Activated gamma-delta T cell treated with anti-CD3 and anti-CD28 coated beads, Interleukin-2, amount 50 U/mL, for 16 hours (primary cell): ENCODE results near the gene PACRG.

Source experiments
- DNase-seq: peaks from one replicate; pipeline ENCODE4 v3.0.0-alpha.2; 2020; ENCODE audit warnings: low read depth

Gene PACRG

GRCh38 chr6:163335056-163335455 lies 607.3 kb downstream of the PACRG start:
- DNase-seq: no peak

GRCh38 chr6:163335671-163336545 lies 608.1 kb downstream of the PACRG start:
- no peak for DNase-seq

- no peak for DNase-seq
Measured at GRCh38 chr6:163336961-163337360, 609.2 kb downstream of the PACRG start.

GRCh38 chr6:163337958-163338357 lies 610.2 kb downstream of the PACRG start:
- DNase-seq: no peak

GRCh38 chr6:163338671-163339405 lies 611.1 kb downstream of the PACRG start:
- no peak for DNase-seq

- DNase-seq: no peak
Measured at GRCh38 chr6:163339466-163339865, 611.7 kb downstream of the PACRG start.

GRCh38 chr6:163340201-163340887 lies 612.6 kb downstream of the PACRG start:
- no peak for DNase-seq

- DNase-seq: no peak
Measured at GRCh38 chr6:163341224-163342061, 613.7 kb downstream of the PACRG start.

- no peak for DNase-seq
Measured at GRCh38 chr6:163342571-163343539, 615.1 kb downstream of the PACRG start.

GRCh38 chr6:163343609-163344008 lies 615.8 kb downstream of the PACRG start:
- no peak for DNase-seq

GRCh38 chr6:163344411-163344810 lies 616.6 kb downstream of the PACRG start:
- DNase-seq: no peak

GRCh38 chr6:163345931-163346330 lies 618.2 kb downstream of the PACRG start:
- no peak for DNase-seq

- DNase-seq: no peak
Measured at GRCh38 chr6:163346497-163346961, 618.8 kb downstream of the PACRG start.

- no peak for DNase-seq
Measured at GRCh38 chr6:163347021-163347446, 619.3 kb downstream of the PACRG start.

- DNase-seq: no peak
Measured at GRCh38 chr6:163348789-163349680, 621.3 kb downstream of the PACRG start.

GRCh38 chr6:163349696-163350095 lies 621.9 kb downstream of the PACRG start:
- no peak for DNase-seq

- no peak for DNase-seq
Measured at GRCh38 chr6:163351013-163351412, 623.2 kb downstream of the PACRG start.

GRCh38 chr6:163352011-163352685 lies 624.4 kb downstream of the PACRG start:
- DNase-seq: no peak

- no peak for DNase-seq
Measured at GRCh38 chr6:163352966-163353365, 625.2 kb downstream of the PACRG start.
